Stomach (tissue), 4 donors: Measurements from ENCODE around the gene FRYL.

Experiments used
- POLR2A ChIP-seq, 4 donors: fragments of 450-650 bp; IDR thresholded peaks; one replicate each; pipeline ENCODE4 v1.6.1; 2016; ENCODE audit warnings: antibody characterized with exemption in 4 of 4, control low read depth in 2 of 4, mild to moderate bottlenecking in 1 of 4, moderate library complexity in 1 of 4
- TF ChIP-seq, protein P1 (sequence below), 7 experiments: fragments of 450-650 bp in 4 of 7; fragments of 200-600 bp in 3 of 7; sonication (generic) in 3 of 7; IDR thresholded peaks; one replicate each; pipeline ENCODE4 v1.5.1; 2016 to 2019; ENCODE audit warnings: antibody characterized with exemption in 7 of 7, control low read depth in 2 of 7, mild to moderate bottlenecking in 1 of 7

DNA sequence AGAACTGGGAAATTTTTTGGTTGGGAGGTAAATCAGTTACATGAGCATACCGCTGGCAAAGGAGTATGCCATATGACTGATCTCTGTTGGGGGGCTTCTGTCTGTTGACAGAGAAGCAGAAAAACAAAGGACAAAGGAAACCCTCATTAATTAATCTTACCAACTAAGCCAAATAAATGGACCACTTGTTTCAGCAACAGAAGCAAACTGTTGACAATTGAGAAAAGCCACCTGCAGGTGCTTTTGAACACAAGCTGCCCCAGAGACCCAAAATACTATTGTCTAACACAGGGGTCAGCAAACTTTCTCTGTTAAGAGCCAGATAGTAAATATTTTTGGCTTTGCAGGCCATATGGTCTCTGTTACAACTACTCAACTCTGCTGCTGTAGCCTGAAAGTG, 7.0 kb upstream of the FRYL start:
- TF ChIP-seq, protein P1, sequence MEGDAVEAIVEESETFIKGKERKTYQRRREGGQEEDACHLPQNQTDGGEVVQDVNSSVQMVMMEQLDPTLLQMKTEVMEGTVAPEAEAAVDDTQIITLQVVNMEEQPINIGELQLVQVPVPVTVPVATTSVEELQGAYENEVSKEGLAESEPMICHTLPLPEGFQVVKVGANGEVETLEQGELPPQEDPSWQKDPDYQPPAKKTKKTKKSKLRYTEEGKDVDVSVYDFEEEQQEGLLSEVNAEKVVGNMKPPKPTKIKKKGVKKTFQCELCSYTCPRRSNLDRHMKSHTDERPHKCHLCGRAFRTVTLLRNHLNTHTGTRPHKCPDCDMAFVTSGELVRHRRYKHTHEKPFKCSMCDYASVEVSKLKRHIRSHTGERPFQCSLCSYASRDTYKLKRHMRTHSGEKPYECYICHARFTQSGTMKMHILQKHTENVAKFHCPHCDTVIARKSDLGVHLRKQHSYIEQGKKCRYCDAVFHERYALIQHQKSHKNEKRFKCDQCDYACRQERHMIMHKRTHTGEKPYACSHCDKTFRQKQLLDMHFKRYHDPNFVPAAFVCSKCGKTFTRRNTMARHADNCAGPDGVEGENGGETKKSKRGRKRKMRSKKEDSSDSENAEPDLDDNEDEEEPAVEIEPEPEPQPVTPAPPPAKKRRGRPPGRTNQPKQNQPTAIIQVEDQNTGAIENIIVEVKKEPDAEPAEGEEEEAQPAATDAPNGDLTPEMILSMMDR (IDR thresholded peaks at IDR 0.05) = no peak
- no peak for TF ChIP-seq POLR2A (IDR thresholded peaks at IDR 0.05)
